Muscle of arm (tissue), 12 donors: ENCODE measurements around the gene FSIP1. TPM values are rescaled to one million over a fixed set of nuclear protein-coding genes. Genes with fewer than 3 reads are reported as not detected.

Source experiments
- DNase-seq: peaks from one replicate; pipeline ENCODE4 v3.0.0-alpha.2; 2013
- polyA plus RNA-seq, 12 donors: library from polyadenylated mRNA; unstranded; fragments of 120-200 nt; gene quantifications; one replicate each; pipeline ENCODE4 v1.2.1, GENCODE V29; 2013; ENCODE audit not compliant: insufficient read length in 12 of 12

The FSIP1 gene
- polyA plus RNA-seq, 12 donors = 0.11 to 0.97 (median 0.43) TPM; not detected in 2

- no peak for DNase-seq
Observed at GRCh38 chr15:39646425-39646824, 136.2 kb downstream of the FSIP1 start.

- DNase-seq = no peak
Observed at GRCh38 chr15:39645976-39646257, 136.7 kb downstream of the FSIP1 start.

GRCh38 chr15:39645138-39645975 lies 137.3 kb downstream of the FSIP1 start:
- DNase-seq = no peak

GRCh38 chr15:39644136-39644535 lies 138.5 kb downstream of the FSIP1 start:
- DNase-seq = no peak

- no peak for DNase-seq
Observed at GRCh38 chr15:39643727-39644126, 138.9 kb downstream of the FSIP1 start.

- no peak for DNase-seq
Observed at GRCh38 chr15:39642011-39642640, 140.5 kb downstream of the FSIP1 start.

- no peak for DNase-seq
Observed at GRCh38 chr15:39641191-39641889, 141.3 kb downstream of the FSIP1 start.

- no peak for DNase-seq
Observed at GRCh38 chr15:39640665-39641064, 142.0 kb downstream of the FSIP1 start.

GRCh38 chr15:39639037-39639436 lies 143.6 kb downstream of the FSIP1 start:
- DNase-seq = no peak

GRCh38 chr15:39638041-39638440 lies 144.6 kb downstream of the FSIP1 start:
- no peak for DNase-seq

- DNase-seq = no peak
Observed at GRCh38 chr15:39631357-39631756, 151.3 kb downstream of the FSIP1 start.

GRCh38 chr15:39629906-39630305 lies 152.7 kb downstream of the FSIP1 start:
- DNase-seq = no peak

GRCh38 chr15:39629371-39629770 lies 153.3 kb downstream of the FSIP1 start:
- DNase-seq = no peak

- DNase-seq = no peak
Observed at GRCh38 chr15:39628546-39629257, 153.9 kb downstream of the FSIP1 start.

- no peak for DNase-seq
Observed at GRCh38 chr15:39628144-39628508, 154.5 kb downstream of the FSIP1 start.

- DNase-seq = no peak
Observed at GRCh38 chr15:39627451-39628143, 155.0 kb downstream of the FSIP1 start.

GRCh38 chr15:39625856-39626255 lies 156.8 kb downstream of the FSIP1 start:
- DNase-seq = no peak

GRCh38 chr15:39625451-39625850 lies 157.2 kb downstream of the FSIP1 start:
- no peak for DNase-seq

GRCh38 chr15:39624806-39625205 lies 157.8 kb downstream of the FSIP1 start:
- DNase-seq = no peak

- DNase-seq = no peak
Observed at GRCh38 chr15:39623529-39623931, 159.1 kb downstream of the FSIP1 start.

- no peak for DNase-seq
Observed at GRCh38 chr15:39622660-39623516, 159.8 kb downstream of the FSIP1 start.
